Suprapubic skin (tissue), 3 donors: Measurements from ENCODE around the gene OR1I1.

ENCODE experiments used
- CTCF ChIP-seq, 2 donors: fragments of 200-600 bp in 1 of 2; fragments of 450-650 bp in 1 of 2; sonication (generic) in 1 of 2; IDR thresholded peaks; one replicate each; pipeline ENCODE4 v1.5.1; 2016 to 2019; ENCODE audit warnings: antibody characterized with exemption in 2 of 2, mild to moderate bottlenecking in 1 of 2, moderate library complexity in 1 of 2
- POLR2A ChIP-seq, 2 donors: fragments of 450-650 bp; IDR thresholded peaks; one replicate each; pipeline ENCODE4 v1.6.1; 2017; ENCODE audit warnings: antibody characterized with exemption in 2 of 2, mild to moderate bottlenecking in 2 of 2, moderate library complexity in 2 of 2

- peak; percentile 33 to 64 for TF ChIP-seq CTCF (IDR thresholded peaks at IDR 0.05)
- TF ChIP-seq POLR2A (IDR thresholded peaks at IDR 0.05): no peak
Measured at GRCh38 chr19:15101479-15102082, 19.6 kb downstream of the OR1I1 start.
